Breast epithelium (tissue), 3 donors: ENCODE results near the gene CAMK2A.

Source experiments
- POLR2A ChIP-seq: fragments of 450-650 bp; IDR thresholded peaks from one replicate; pipeline ENCODE4 v1.6.1; 2016; ENCODE audit warnings: antibody characterized with exemption, mild to moderate bottlenecking, moderate library complexity
- POLR2AphosphoS5 ChIP-seq, 3 donors: sonication (generic); formaldehyde crosslinking; IDR thresholded peaks; one replicate each; pipeline ENCODE4 v1.6.1; 2017; ENCODE audit warnings: antibody characterized with exemption in 3 of 3

GRCh38 chr5:150238646-150239045 lies 50.9 kb downstream of the CAMK2A start:
- TF ChIP-seq POLR2AphosphoS5 (IDR thresholded peaks at IDR 0.05) = no peak
- TF ChIP-seq POLR2A = no peak
